Measurements from ENCODE around the gene CFDP1. TPM values are rescaled to one million over a fixed set of nuclear protein-coding genes. Genes with fewer than 3 reads are reported as not detected.

CFDP1 gene
- total RNA-seq, 2 donors from 2014 or later: 33.6 to 34.7 TPM

DNA sequence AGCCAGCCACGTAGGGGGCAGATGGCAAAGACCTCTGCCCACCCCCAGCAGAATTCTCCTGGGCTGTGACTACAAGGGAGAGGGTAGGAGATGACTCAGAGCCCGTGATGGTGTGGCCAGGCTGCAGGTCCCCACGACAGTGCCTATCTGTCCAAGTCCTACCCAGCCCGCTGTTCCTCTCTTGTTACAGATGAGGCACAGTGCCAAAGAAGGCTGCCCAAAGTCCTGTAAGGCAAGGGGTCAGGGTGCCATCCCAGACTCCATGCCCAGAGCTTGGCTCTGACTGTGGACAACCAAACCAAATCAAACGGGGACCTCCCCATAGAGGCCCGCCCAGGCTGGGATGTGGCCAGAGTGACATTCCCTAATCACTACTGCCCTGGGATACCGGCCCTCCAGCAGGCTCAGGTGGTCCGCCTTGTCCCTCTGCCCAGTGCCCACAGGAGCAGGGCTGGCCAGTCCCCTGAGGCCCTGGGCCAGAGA lies 169.3 kb downstream of the CFDP1 start:
- Mint-ChIP-seq H3K4me1 (peaks cover 6% of the 10 kb centered on the region), H3K36me3 (ENCODE audit: low read depth) (peaks cover 3% of the 10 kb centered on the region), H3K27ac (no peak overlapping the region), H3K27me3 (peaks cover 44% of the 10 kb centered on the region), H3K4me3 (peak overlapping the region; percentile 78)
- ATAC-seq: no peak
- no peaks in the 10 kb centered on the region for H3K9me3 ChIP-seq (ENCODE audit: control insufficient read depth, low read length, poor library complexity, severe bottlenecking)
- DNase-seq: no peak

- H3K4me3 Mint-ChIP-seq: no peak overlapping the region
- ATAC-seq (no peak), DNase-seq (no peak)
- no peaks in the 10 kb centered on the region for H3K9me3 ChIP-seq (ENCODE audit: control insufficient read depth, low read length, poor library complexity, severe bottlenecking)
- no peak overlapping the region for H3K27ac Mint-ChIP-seq
- H3K27me3 Mint-ChIP-seq: peaks cover 46% of the 10 kb centered on the region
- H3K4me1 Mint-ChIP-seq: peaks cover 6% of the 10 kb centered on the region
- peaks cover 3% of the 10 kb centered on the region for H3K36me3 Mint-ChIP-seq (ENCODE audit: low read depth)
These were observed 169.9 kb downstream of the CFDP1 start for GRCh38 chr16:75263291-75263962.

DNA sequence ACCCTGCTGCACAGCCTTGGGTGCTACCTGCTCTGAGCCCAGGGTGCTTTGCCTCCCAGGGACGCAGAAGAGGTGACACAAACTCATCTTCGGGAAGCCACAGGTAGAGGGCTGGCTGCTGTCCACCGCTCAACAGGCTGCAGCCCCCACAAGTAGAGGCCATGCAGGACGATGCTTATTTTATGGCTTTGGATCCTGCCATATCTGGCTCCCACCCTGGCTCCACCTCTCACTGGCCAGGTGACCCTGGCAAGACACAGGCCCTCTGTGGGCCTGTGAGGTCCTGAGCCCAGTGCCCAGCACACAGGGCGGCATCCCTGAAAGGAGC lies 170.5 kb downstream of the CFDP1 start:
- no peak overlapping the region for H3K27ac Mint-ChIP-seq
- peaks cover 3% of the 10 kb centered on the region for H3K36me3 Mint-ChIP-seq (ENCODE audit: low read depth)

GRCh38 chr16:75262104-75262799 lies 171.1 kb downstream of the CFDP1 start:
- H3K9me3 ChIP-seq (ENCODE audit: control insufficient read depth, low read length, poor library complexity, severe bottlenecking): no peaks in the 10 kb centered on the region
- Mint-ChIP-seq H3K4me1 (peaks cover 6% of the 10 kb centered on the region), H3K36me3 (ENCODE audit: low read depth) (peaks cover 3% of the 10 kb centered on the region), H3K27ac (no peak overlapping the region), H3K27me3 (peaks cover 53% of the 10 kb centered on the region), H3K4me3 (no peak overlapping the region)
- ATAC-seq (no peak), DNase-seq (no peak)

More for the DNA sequence above, 170.5 kb downstream of the CFDP1 start:
- Mint-ChIP-seq H3K4me3 (no peak overlapping the region), H3K27me3 (peaks cover 53% of the 10 kb centered on the region), H3K4me1 (peaks cover 6% of the 10 kb centered on the region)
- H3K9me3 ChIP-seq (ENCODE audit: control insufficient read depth, low read length, poor library complexity, severe bottlenecking): no peaks in the 10 kb centered on the region
- ATAC-seq (no peak), DNase-seq (no peak)

DNA sequence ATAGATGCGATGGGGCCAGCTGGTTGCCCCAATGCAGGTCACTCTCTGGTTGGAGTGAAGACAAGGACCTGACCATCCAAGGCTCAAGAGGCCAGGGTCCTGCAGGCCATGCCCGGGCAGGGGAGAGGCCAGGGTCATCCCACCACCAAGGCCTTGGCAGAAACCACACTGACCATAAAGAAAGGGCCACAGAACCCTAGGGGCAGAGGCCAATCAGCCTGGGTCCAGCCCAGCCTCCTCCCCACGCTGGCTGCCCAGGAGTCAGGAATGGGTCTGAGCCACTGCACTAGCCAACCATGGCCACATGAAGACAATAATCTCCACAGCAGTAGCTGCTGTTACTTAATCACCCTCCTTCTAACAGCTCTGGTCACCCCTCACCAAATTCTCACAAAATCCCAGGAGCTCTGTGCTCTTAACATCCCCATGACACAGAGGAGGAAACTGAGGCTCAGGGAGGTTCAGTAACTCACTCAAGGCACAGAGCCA lies 171.7 kb downstream of the CFDP1 start:
- H3K4me3 Mint-ChIP-seq: no peak overlapping the region

GRCh38 chr16:75260851-75261589 lies 172.3 kb downstream of the CFDP1 start:
- Mint-ChIP-seq H3K27ac (no peak overlapping the region), H3K4me1 (peaks cover 2% of the 10 kb centered on the region), H3K27me3 (peaks cover 44% of the 10 kb centered on the region), H3K4me3 (no peak overlapping the region), H3K36me3 (ENCODE audit: low read depth) (no peaks in the 10 kb centered on the region)
- ATAC-seq (no peak), DNase-seq (no peak)
- no peaks in the 10 kb centered on the region for H3K9me3 ChIP-seq (ENCODE audit: control insufficient read depth, low read length, poor library complexity, severe bottlenecking)

More for the DNA sequence above, 171.7 kb downstream of the CFDP1 start:
- H3K4me1 Mint-ChIP-seq: peaks cover 6% of the 10 kb centered on the region
- H3K27ac Mint-ChIP-seq: no peak overlapping the region
- no peak for ATAC-seq
- no peak for DNase-seq
- H3K9me3 ChIP-seq (ENCODE audit: control insufficient read depth, low read length, poor library complexity, severe bottlenecking): no peaks in the 10 kb centered on the region
- peaks cover 3% of the 10 kb centered on the region for H3K36me3 Mint-ChIP-seq (ENCODE audit: low read depth)
- H3K27me3 Mint-ChIP-seq: peaks cover 49% of the 10 kb centered on the region

GRCh38 chr16:75258807-75259141 lies 174.5 kb downstream of the CFDP1 start:
- H3K9me3 ChIP-seq (ENCODE audit: control insufficient read depth, low read length, poor library complexity, severe bottlenecking): no peaks in the 10 kb centered on the region
- Mint-ChIP-seq H3K4me3 (no peak overlapping the region), H3K4me1 (peaks cover 2% of the 10 kb centered on the region), H3K27ac (no peak overlapping the region), H3K27me3 (peaks cover 50% of the 10 kb centered on the region), H3K36me3 (ENCODE audit: low read depth) (no peaks in the 10 kb centered on the region)
- DNase-seq (no peak), ATAC-seq (no peak)

DNA sequence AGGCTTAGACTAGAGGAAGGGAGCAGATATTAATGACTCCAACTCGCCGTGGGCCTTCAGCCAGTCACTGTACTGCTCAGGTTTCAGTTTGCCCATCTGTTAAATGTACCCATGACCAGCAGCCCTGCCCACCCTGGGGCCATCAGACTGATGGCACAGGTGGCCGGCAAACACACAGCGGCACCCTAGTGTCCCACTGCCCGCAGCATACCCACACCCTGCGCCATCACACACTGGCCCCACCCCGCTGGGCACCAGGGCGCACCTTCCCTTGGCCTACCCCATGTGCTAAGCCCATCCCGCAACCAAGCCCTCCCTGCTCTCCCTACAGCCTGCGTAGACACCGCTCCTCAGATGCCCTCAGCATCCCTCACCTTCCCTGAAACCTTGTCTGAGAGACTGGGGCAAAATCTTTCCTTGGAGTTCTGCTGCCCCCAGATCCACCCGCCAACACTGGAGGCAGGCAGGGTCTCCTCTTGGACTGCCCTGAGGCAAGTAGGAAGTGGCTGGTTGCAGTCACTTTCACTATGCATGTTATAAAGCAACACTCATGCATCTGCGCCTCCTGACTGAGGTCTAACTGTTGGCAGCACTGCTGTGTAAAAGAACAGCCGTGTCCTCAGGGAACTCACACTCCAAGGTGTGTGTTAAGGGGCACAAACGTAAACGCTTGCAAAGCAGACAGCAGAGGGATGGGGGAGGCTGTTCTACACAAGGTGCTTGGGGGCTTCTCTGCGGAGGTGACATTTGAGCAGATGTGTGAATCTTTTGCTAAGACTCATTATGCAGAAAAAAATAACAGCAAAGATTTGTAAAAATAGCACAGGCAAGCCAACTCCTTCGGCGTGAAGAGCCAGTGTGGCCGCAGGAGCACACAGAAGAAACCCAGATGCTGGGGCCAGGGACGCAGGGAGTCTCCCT lies 175.2 kb downstream of the CFDP1 start:
- no peaks in the 10 kb centered on the region for H3K9me3 ChIP-seq (ENCODE audit: control insufficient read depth, low read length, poor library complexity, severe bottlenecking)
- Mint-ChIP-seq H3K4me3 (no peak overlapping the region), H3K36me3 (ENCODE audit: low read depth) (no peaks in the 10 kb centered on the region), H3K4me1 (peaks cover 2% of the 10 kb centered on the region), H3K27me3 (peaks cover 49% of the 10 kb centered on the region), H3K27ac (no peak overlapping the region)
- DNase-seq (no peak), ATAC-seq (no peak)

DNA sequence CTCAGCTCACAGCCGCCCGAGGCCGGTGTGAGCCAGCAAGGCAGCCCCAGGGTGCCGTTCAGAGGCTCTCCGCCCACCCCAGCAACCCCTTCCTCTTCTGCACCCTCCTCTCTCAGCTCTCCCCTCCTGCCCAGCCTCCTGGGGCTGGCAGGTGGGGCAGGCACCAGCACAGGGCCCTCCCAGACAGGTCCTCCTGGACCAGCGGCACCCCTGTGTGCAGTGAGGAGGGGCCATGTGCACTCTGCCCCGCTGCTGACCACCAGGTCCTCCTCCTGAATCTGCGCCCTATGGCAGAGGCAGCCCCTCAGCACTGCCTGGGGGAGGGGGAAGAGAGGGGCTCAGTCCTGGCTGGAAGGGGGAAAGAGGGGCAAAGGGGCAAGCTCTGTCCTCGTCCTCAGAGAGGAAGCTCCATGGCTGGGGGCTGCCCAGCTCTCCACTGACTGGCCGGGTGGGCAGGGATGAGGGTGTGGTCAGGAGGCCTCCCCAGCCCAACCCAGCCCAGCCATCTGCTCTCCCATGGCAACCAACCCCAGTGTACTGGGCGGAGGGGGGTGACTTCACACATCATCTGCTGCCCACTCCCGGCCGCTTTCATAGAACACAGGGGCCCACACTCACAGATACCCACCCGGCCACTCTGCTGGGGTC lies 176.5 kb downstream of the CFDP1 start:
- Mint-ChIP-seq H3K27ac (no peak overlapping the region), H3K4me1 (peaks cover 5% of the 10 kb centered on the region), H3K4me3 (no peak overlapping the region), H3K27me3 (peaks cover 50% of the 10 kb centered on the region), H3K36me3 (ENCODE audit: low read depth) (no peaks in the 10 kb centered on the region)
- no peak for ATAC-seq
- DNase-seq: no peak
- H3K9me3 ChIP-seq (ENCODE audit: control insufficient read depth, low read length, poor library complexity, severe bottlenecking): no peaks in the 10 kb centered on the region

DNA sequence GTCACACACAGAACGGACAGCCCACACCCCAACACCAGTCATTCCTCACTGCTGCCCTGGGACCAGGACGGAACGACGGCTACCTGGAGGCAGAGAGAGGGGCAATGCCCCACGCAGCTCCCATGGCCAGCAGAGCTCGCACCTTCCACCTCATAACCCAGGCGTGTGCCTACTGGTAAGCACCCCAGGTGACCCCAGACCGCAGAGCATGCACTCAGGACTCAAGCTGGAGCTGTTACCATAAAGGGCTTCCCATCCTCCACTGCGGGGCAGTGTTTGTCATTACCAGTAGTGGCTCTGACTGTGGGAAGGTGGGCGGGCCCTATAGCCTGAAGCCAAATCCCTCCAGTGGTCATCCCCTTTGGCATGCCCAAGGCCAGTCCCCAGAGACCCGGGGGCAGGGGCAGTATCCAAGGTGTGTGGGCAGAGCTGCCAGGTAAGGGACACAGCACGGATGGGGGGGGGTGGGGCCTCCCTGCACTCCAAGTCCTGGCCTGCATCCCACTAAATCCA lies 177.2 kb downstream of the CFDP1 start:
- DNase-seq: peak in 1 of 3 donors; percentile 11

GRCh38 chr16:75254359-75254837 lies 178.9 kb downstream of the CFDP1 start:
- H3K27ac Mint-ChIP-seq: no peak overlapping the region
- H3K27me3 Mint-ChIP-seq: peaks cover 49% of the 10 kb centered on the region

More for the DNA sequence above, 177.2 kb downstream of the CFDP1 start:
- no peaks in the 10 kb centered on the region for H3K9me3 ChIP-seq (ENCODE audit: control insufficient read depth, low read length, poor library complexity, severe bottlenecking)
- Mint-ChIP-seq H3K27me3 (peaks cover 51% of the 10 kb centered on the region), H3K4me1 (peaks cover 6% of the 10 kb centered on the region), H3K4me3 (no peak overlapping the region), H3K36me3 (ENCODE audit: low read depth) (no peaks in the 10 kb centered on the region), H3K27ac (no peak overlapping the region)
- no peak for ATAC-seq

More at GRCh38 chr16:75254359-75254837, 178.9 kb downstream of the CFDP1 start:
- ATAC-seq: no peak
- H3K4me3 Mint-ChIP-seq: no peak overlapping the region
- no peaks in the 10 kb centered on the region for H3K36me3 Mint-ChIP-seq (ENCODE audit: low read depth)
- H3K9me3 ChIP-seq (ENCODE audit: control insufficient read depth, low read length, poor library complexity, severe bottlenecking): no peaks in the 10 kb centered on the region
- H3K4me1 Mint-ChIP-seq: peaks cover 9% of the 10 kb centered on the region
- no peak for DNase-seq
